ENCODE results near the gene ZIC4.

The ZIC4 gene

DNA sequence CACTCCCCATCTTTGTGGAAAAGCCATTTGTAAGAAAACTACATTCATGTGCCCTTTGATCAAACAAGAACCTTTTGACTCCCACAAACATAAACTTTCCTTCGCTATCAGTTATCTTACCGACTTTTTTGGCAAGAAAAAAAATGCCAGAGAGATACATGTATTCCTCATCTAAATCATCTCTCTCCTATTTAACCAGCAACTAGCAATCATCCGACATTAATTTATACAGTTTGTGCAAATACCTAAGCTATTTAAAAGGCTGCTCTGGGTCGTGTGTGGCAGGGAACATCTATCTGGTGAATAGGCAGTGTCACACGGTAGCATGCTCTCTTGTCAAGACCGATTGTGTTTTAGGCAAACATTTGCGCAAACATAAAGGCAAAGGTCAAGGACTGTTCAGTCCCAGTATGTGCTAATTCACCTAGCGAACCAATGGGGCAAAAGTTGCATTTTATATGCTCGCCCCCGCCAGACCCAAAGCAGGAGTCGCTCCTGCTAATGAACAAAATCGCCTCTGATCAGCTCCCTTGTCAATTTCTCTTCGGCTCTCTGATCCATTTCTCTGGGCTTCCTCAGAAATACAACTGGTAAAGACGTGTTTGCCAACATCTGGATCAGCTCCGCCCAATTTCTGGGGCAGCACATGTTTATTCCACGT lies 37.7 kb downstream of the ZIC4 start:
- no peak for DNase-seq

- DNase-seq = no peak
These were observed 38.2 kb downstream of the ZIC4 start for GRCh38 chr3:147368151-147368550.

GRCh38 chr3:147367676-147368075 lies 38.7 kb downstream of the ZIC4 start:
- DNase-seq = no peak

GRCh38 chr3:147365196-147366115 lies 40.9 kb downstream of the ZIC4 start:
- no peak for DNase-seq

DNA sequence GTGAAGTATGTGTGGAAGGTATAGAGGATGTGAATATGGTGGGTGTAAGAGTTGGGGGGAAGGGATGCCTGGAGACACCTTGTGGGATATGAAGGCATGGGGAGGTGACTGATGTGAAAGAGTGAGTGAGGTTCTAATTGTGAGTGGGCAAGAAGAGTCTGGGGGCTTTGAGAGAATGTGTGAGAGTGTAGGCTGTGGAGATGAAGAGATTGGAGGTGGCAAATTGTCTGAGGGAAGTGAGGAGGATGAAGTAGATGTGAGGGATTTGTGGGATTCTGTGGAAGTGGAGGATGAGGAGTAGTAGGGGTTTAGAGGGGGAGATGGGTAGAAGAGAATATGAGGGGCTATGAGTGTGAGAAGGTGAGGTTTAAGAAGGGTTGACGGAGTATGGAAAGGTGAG lies 41.6 kb downstream of the ZIC4 start:
- DNase-seq = no peak

GRCh38 chr3:147361454-147362420 lies 44.6 kb downstream of the ZIC4 start:
- no peak for DNase-seq

- no peak for DNase-seq
These were observed 45.5 kb downstream of the ZIC4 start for GRCh38 chr3:147360646-147361453.

GRCh38 chr3:147360051-147360439 lies 46.3 kb downstream of the ZIC4 start:
- no peak for DNase-seq

- no peak for DNase-seq
These were observed 46.9 kb downstream of the ZIC4 start for GRCh38 chr3:147359177-147360050.

- DNase-seq = no peak
These were observed 48.0 kb downstream of the ZIC4 start for GRCh38 chr3:147358144-147358992.

GRCh38 chr3:147356909-147357900 lies 49.1 kb downstream of the ZIC4 start:
- DNase-seq = no peak

GRCh38 chr3:147356145-147356908 lies 50.0 kb downstream of the ZIC4 start:
- DNase-seq = no peak

DNA sequence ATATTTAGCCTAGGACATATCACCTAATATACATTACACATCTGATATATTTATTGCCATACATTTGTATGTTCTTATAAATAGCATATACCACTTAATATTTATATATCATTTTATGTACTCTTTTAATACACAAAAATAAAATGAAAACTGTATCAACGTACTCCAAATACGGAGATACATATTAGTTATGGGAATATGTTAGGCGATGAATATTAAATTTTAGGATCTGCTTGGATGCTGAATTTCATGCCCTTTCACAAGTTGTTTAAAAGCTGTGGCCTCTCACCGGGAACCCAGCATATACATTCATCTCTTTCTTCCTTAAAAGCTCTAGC lies 50.6 kb downstream of the ZIC4 start:
- no peak for DNase-seq

- DNase-seq = no peak
These were observed 51.1 kb downstream of the ZIC4 start for GRCh38 chr3:147355084-147355752.

- DNase-seq = no peak
These were observed 51.7 kb downstream of the ZIC4 start for GRCh38 chr3:147354623-147355022.

GRCh38 chr3:147351301-147351700 lies 55.0 kb downstream of the ZIC4 start:
- no peak for DNase-seq

DNA sequence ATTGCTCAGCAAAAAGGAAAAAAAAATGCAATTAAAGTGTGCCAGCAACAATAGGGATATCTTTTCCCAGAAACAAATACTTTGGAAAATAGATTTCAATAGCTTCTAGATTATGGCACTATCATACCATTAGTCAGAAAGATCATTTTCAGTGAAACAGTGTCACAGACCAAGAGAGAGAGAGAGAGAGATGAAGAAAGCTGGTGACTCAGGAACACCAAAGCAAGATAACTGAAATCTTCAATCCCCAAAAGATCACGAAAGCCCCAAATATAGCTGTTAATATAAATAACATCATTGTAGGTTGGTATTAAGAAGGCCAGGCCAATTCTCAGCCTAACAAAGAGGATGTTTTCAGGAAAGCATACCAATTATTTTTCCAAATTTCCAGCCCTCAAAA lies 57.4 kb downstream of the ZIC4 start:
- DNase-seq = no peak

- DNase-seq = no peak
These were observed 62.4 kb downstream of the ZIC4 start for GRCh38 chr3:147343926-147344325.
